CD14-positive monocyte (primary cell): Measurements from ENCODE around the gene THAP7. TPM values are rescaled to one million over a fixed set of nuclear protein-coding genes. Genes with fewer than 3 reads are reported as not detected.

Experiments used
- DNase-seq, 3 donors: peaks; one replicate each; pipeline ENCODE4 v3.0.0-alpha.2; 2011 to 2022
- H2AFZ ChIP-seq: 2 replicates; pipeline ENCODE4 v1.6.0; 2012; ENCODE audit warnings: mild to moderate bottlenecking, low read depth, low read length, inconsistent platforms; ENCODE audit not compliant: insufficient read depth, poor library complexity, severe bottlenecking
- H3K27ac ChIP-seq, 2 donors: 1 replicate in 1 of 2; 2 replicates in 1 of 2; pipeline ENCODE4 v1.5.1; 2012 to 2013; ENCODE audit warnings: low read length in 2 of 2, control low read depth in 1 of 2, inconsistent platforms in 1 of 2, low read depth in 1 of 2, mild to moderate bottlenecking in 1 of 2
- H3K27me3 ChIP-seq, 2 donors: one replicate each; pipeline versions ENCODE4 v1.6.0 to v1.6.1; 2011 to 2013; ENCODE audit warnings: low read length in 2 of 2; ENCODE audit not compliant: control insufficient read depth in 2 of 2, insufficient read depth in 2 of 2
- H3K36me3 ChIP-seq, 2 donors: replicated peaks in 1 of 2; 1 replicate in 1 of 2; 2 replicates in 1 of 2; pipeline versions ENCODE4 v1.5.1 to v1.6.1; 2012 to 2013; ENCODE audit warnings: low read length in 2 of 2, control low read depth in 1 of 2, inconsistent platforms in 1 of 2, mild to moderate bottlenecking in 1 of 2; ENCODE audit not compliant: insufficient read depth in 2 of 2, control insufficient read depth in 1 of 2
- H3K4me1 ChIP-seq, 2 donors: 1 replicate in 1 of 2; 2 replicates in 1 of 2; pipeline versions ENCODE4 v1.5.1 to v1.6.1; 2012 to 2013; ENCODE audit warnings: low read length in 2 of 2, control low read depth in 1 of 2, inconsistent platforms in 1 of 2, mild to moderate bottlenecking in 1 of 2, moderate library complexity in 1 of 2; ENCODE audit not compliant: insufficient read depth in 2 of 2, control insufficient read depth in 1 of 2
- H3K4me2 ChIP-seq: replicated peaks from 2 replicates; pipeline ENCODE3; 2012; ENCODE audit warnings: low read length, moderate library complexity, mild to moderate bottlenecking; ENCODE audit not compliant: poor library complexity, severe bottlenecking; ENCODE audit errors: extremely low read depth
- H3K4me3 ChIP-seq, 3 experiments: fragments of 200-600 bp in 1 of 3; sonication (generic) in 1 of 3; replicated peaks in 1 of 3; 1 replicate in 2 of 3; 2 replicates in 1 of 3; pipeline ENCODE4 v1.5.1; 2011 to 2013; ENCODE audit warnings: low read length in 3 of 3, mild to moderate bottlenecking in 3 of 3, control low read depth in 2 of 3, low read depth in 2 of 3, inconsistent platforms in 1 of 3, moderate library complexity in 1 of 3
- H3K79me2 ChIP-seq: 2 replicates; pipeline ENCODE4 v1.6.0; 2012; ENCODE audit warnings: mild to moderate bottlenecking, control low read depth, inconsistent platforms, low read length, moderate library complexity; ENCODE audit not compliant: insufficient read depth
- H3K9ac ChIP-seq: 2 replicates; pipeline ENCODE4 v1.6.0; 2017; ENCODE audit warnings: low read length, mild to moderate bottlenecking; ENCODE audit not compliant: insufficient read depth, poor library complexity, severe bottlenecking
- H3K9me3 ChIP-seq, 2 donors: replicated peaks in 1 of 2; 1 replicate in 1 of 2; 2 replicates in 1 of 2; pipeline versions ENCODE4 v1.5.1 to v1.6.1; 2012 to 2013; ENCODE audit warnings: low read length in 2 of 2, control low read depth in 1 of 2; ENCODE audit not compliant: control insufficient read depth in 1 of 2, insufficient read depth in 1 of 2
- H4K20me1 ChIP-seq: 2 replicates; pipeline ENCODE4 v1.6.0; 2012; ENCODE audit warnings: mild to moderate bottlenecking, low read length, control low read depth, moderate library complexity; ENCODE audit not compliant: insufficient read depth
- H3K27ac Mint-ChIP-seq, 7 donors: one replicate each; pipeline ENCODE4 v1.8.0; 2020; ENCODE audit warnings: mild to moderate bottlenecking in 7 of 7, mixed read lengths in 7 of 7, moderate library complexity in 6 of 7, inconsistent platforms in 2 of 7
- H3K27me3 Mint-ChIP-seq, 3 donors: one replicate each; pipeline ENCODE4 v1.8.0; 2021 to 2022; ENCODE audit warnings: low read depth in 3 of 3, mild to moderate bottlenecking in 3 of 3, mixed read lengths in 3 of 3, moderate library complexity in 3 of 3, inconsistent platforms in 1 of 3
- H3K36me3 Mint-ChIP-seq, 2 donors: one replicate each; pipeline ENCODE4 v1.8.0; 2020; ENCODE audit warnings: mixed read lengths in 2 of 2, inconsistent platforms in 1 of 2, mild to moderate bottlenecking in 1 of 2
- H3K4me1 Mint-ChIP-seq: one replicate; pipeline ENCODE4 v1.8.0; 2020; ENCODE audit warnings: mild to moderate bottlenecking, mixed read lengths
- H3K4me3 Mint-ChIP-seq, 2 donors: one replicate each; pipeline ENCODE4 v1.8.0; 2020; ENCODE audit warnings: mild to moderate bottlenecking in 2 of 2, mixed read lengths in 2 of 2, moderate library complexity in 1 of 2
- H3K9me3 Mint-ChIP-seq, 7 donors: one replicate each; pipeline ENCODE4 v1.8.0; 2020 to 2022; ENCODE audit warnings: mixed read lengths in 7 of 7, mild to moderate bottlenecking in 6 of 7, moderate library complexity in 6 of 7, inconsistent platforms in 2 of 7
- WGBS: methylation state at CpG from one replicate; pipeline ENCODE4 v1.1.5; 2013; ENCODE audit warnings: missing lambda C conversion rate; ENCODE audit not compliant: insufficient coverage; 5-methylcytosine and 5-hydroxymethylcytosine counted together
- intact Hi-C, 2 donors: fragments of 100-400 bp; cut with micrococcal nuclease; formaldehyde crosslinking; loops; one replicate each; pipeline versions ENCODE4 v1.15.0 to v1.15.1; 2023
- polyA plus RNA-seq, 3 donors: library from polyadenylated mRNA; depleted of rRNA in 1 of 3; unstranded in 2 of 3; stranded (reverse) in 1 of 3; fragments of 300-500 nt in 2 of 3; fragments of >200 nt in 1 of 3; fragmentation: Illumina TruSeq in 2 of 3; gene quantifications; 1 replicate in 2 of 3; 2 replicates in 1 of 3; pipeline ENCODE4 v1.2.3, GENCODE V29; 2012 to 2021
- TF ChIP-seq, protein P1 (sequence below): fragments of 200-600 bp; IDR thresholded peaks from one replicate; pipeline ENCODE4 v1.8.0; 2022; ENCODE audit warnings: antibody characterized with exemption, mild to moderate bottlenecking

The THAP7 gene
- polyA plus RNA-seq, 3 donors = 18.4 to 22.9 (median 19.8) TPM

DNA sequence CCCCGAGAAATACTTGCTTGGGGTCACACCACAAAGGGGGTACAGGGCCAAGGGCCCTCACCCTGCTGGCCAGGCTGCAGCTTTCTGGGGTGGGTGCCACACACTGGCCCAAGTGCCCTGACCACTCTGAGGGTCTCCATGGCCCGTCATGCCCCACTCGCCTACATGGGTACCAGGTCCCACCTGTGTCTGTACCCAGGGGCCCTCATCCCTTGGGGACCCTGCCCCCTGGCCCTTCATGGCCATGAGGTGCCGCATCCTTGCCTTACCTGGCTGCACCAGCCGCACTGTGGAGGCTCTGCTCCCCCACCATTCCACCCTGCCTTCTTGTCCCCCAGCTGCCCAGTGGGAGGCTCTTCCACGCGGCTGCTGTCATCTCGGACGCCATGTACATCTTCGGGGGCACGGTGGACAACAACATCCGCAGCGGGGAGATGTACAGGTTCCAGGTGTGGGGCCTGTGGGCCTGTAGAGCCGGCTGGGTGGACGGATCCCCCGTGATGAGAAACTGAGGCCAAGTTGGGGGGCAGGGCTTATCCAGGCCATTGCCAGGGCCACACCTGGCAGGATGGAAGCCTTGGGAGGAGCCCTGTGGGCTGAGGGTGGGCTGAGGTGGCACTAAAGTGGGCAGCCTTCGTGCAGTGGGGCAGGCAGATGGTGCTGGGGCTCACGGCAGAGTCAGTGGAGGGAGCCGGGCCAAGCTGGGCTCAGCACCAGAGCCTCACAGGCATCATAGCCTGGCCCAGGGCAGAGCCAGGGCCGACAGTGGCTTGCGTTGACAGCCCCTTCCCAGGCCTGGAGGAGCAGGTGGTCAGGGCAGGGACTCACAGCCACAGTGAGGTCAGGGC is 9.2 kb downstream of the THAP7 start:
- Mint-ChIP-seq H3K36me3 (peaks cover 51 to 80% of the 10 kb centered on the region in 2 donors), H3K4me1 (no peaks in the 10 kb centered on the region), H3K27ac (no peak overlapping the region), H3K9me3 (no peaks in the 10 kb centered on the region), H3K4me3 (no peak overlapping the region), H3K27me3 (peaks cover 0 to 5% (median 3%) of the 10 kb centered on the region in 3 donors)
- 93% methylated on average over 21 of the region's 21 CpGs for WGBS
- intact Hi-C loops = no loop called here
- Histone ChIP-seq H3K9me3 (no peaks in the 10 kb centered on the region), H3K4me1 (no peaks in the 10 kb centered on the region), H3K4me3 (no peak overlapping the region), H3K4me2 (no peak overlapping the region), H4K20me1 (no peaks in the 10 kb centered on the region), H3K36me3 (peaks cover 69 to 95% of the 10 kb centered on the region in 2 donors), H3K9ac (no peak overlapping the region), H3K79me2 (no peaks in the 10 kb centered on the region), H3K27me3 (no peaks in the 10 kb centered on the region), H2AFZ (no peak overlapping the region), H3K27ac (no peak overlapping the region)
- TF ChIP-seq, protein P1, sequence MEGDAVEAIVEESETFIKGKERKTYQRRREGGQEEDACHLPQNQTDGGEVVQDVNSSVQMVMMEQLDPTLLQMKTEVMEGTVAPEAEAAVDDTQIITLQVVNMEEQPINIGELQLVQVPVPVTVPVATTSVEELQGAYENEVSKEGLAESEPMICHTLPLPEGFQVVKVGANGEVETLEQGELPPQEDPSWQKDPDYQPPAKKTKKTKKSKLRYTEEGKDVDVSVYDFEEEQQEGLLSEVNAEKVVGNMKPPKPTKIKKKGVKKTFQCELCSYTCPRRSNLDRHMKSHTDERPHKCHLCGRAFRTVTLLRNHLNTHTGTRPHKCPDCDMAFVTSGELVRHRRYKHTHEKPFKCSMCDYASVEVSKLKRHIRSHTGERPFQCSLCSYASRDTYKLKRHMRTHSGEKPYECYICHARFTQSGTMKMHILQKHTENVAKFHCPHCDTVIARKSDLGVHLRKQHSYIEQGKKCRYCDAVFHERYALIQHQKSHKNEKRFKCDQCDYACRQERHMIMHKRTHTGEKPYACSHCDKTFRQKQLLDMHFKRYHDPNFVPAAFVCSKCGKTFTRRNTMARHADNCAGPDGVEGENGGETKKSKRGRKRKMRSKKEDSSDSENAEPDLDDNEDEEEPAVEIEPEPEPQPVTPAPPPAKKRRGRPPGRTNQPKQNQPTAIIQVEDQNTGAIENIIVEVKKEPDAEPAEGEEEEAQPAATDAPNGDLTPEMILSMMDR = no peak
- no peak for DNase-seq

DNA sequence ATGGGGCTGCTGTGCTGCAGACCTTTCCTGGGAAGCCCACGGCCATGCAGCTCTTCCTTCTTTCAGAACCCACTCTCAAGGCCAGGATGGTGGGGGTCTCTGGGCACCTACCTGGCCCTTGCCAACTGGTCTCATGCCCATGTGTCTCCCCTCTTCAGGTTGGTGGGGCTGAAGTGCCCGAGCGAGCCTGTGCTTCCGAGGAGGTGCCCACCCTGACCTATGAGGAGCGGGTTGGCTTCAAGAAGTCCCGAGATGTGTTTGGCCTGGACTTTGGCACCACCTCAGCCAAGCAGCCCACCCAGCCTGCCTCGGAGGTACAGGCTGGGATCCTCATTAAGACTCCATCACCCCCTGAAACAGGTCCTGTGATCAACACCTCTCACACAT is 9.9 kb downstream of the THAP7 start:
- no peak overlapping the region for H3K27ac Mint-ChIP-seq
- H3K36me3 ChIP-seq = peaks cover 69 to 95% of the 10 kb centered on the region in 2 donors

More for the DNA sequence above, 9.9 kb downstream of the THAP7 start:
- Mint-ChIP-seq H3K4me3 (no peak overlapping the region), H3K27me3 (peaks cover 0 to 5% (median 3%) of the 10 kb centered on the region in 3 donors), H3K4me1 (no peaks in the 10 kb centered on the region), H3K36me3 (peaks cover 52 to 81% of the 10 kb centered on the region in 2 donors), H3K9me3 (no peaks in the 10 kb centered on the region)
- intact Hi-C loops = no loop called here
- no peak overlapping the region for H3K4me3 ChIP-seq
- no peak overlapping the region for H3K9ac ChIP-seq
- H3K27ac ChIP-seq = no peak overlapping the region
- DNase-seq = no peak
- H3K4me2 ChIP-seq = no peak overlapping the region
- no peaks in the 10 kb centered on the region for H3K79me2 ChIP-seq
- no peak overlapping the region for H2AFZ ChIP-seq
- no peaks in the 10 kb centered on the region for H3K4me1 ChIP-seq
- 98% methylated on average over 7 of the region's 7 CpGs for WGBS
- no peaks in the 10 kb centered on the region for H3K27me3 ChIP-seq
- H3K9me3 ChIP-seq = no peaks in the 10 kb centered on the region
- TF ChIP-seq, protein P1 = no peak
- no peaks in the 10 kb centered on the region for H4K20me1 ChIP-seq
